Measurements from ENCODE around the gene ESM1. TPM values are rescaled to one million over a fixed set of nuclear protein-coding genes. Genes with fewer than 3 reads are reported as not detected.

ESM1 gene
- total RNA-seq, 1 experiment from 2014 or later, result not detected

DNA sequence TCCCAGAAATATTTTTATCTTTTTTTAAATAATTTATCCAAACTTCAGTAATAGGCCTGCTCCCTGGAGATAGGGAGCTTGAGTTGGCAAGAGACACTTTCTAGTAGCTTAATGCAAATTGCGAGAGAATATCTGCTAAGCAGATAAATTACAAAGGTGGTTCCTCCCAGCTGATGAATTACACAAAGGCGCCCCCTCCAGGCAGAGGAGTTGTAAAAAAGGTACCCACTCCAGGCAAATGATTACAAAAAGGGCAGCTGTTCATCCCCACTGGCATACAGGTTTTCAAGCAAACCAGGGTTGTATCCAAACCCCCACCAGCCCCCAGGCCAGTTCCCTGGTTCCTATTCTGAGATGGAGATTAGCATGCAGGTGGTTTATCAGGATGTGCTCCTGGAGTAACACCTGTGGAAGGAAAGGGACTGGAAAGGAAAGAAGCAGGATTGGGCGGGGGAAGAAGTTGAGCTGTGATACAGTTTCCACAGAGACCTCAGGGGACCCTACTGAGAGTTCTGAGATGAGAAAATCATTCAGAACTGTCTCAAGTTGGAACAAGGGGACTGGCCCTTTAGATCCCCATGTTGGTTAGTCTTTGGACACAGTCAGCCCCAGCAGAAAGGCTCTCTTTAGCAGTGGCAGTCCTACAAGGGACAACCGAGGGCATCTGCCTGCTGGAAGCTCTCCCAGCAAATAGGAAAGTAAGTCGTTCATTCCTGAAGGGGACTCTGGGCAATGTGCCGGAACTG lies 25.5 kb downstream of the ESM1 start:
- intact Hi-C loops (cut with micrococcal nuclease; ENCODE audit: unreplicated experiment), result no loop called here
- H3K27me3 ChIP-seq (ENCODE audit: control insufficient read depth, insufficient read depth, low read length), result peaks cover 4% of the 10 kb centered on the region
- CTCF ChIA-PET, result interaction anchor here (1.3 kb wide), 1 partner anchor 16 kb away, joined by 5 read pairs; no protein-coding TSS in a partner anchor

GRCh38 chr5:54956922-54957321 lies 28.5 kb downstream of the ESM1 start:
- DNase-seq (ENCODE audit: low read depth, low spot score), result no peak
- in situ Hi-C loops (cut with HindIII; ENCODE audit: low pct_unique_long_range_greater_than_20kb, low sequenced_read_pairs), result no loop called here
- ChIA-PET POLR2A (no interaction called here), CTCF (no interaction called here)
- Histone ChIP-seq H3K27me3 (ENCODE audit: control insufficient read depth, insufficient read depth, low read length) (peaks cover 4% of the 10 kb centered on the region; the same call in 1 of the 2 replicates), H3K36me3 (ENCODE audit: control insufficient read depth, insufficient read depth, low read length) (no peaks in the 10 kb centered on the region), H3K9me3 (ENCODE audit: control insufficient read depth, insufficient read depth, low read depth, low read length) (no peaks in the 10 kb centered on the region), H3K4me1 (ENCODE audit: control insufficient read depth, insufficient read depth, low read length) (no peaks in the 10 kb centered on the region), H3K4me3 (ENCODE audit: low read depth in 2 of 2, low read length in 2 of 2) (no peak overlapping the region), H3K27ac (ENCODE audit: low read length) (no peak overlapping the region)
- no peak for ATAC-seq
- TF ChIP-seq REST (IDR thresholded peaks at IDR 0.05; ENCODE audit: insufficient read depth in 1 of 2, low read depth in 2 of 2, low read length in 1 of 2) (no peak), TCF7L2 (IDR thresholded peaks at IDR 0.05; ENCODE audit: low read depth, low read length) (no peak), POLR2AphosphoS5 (IDR thresholded peaks at IDR 0.05; ENCODE audit: low read depth, low read length) (no peak), SIN3A (IDR thresholded peaks at IDR 0.05; ENCODE audit: borderline replicate concordance, insufficient read depth, low read depth, low read length) (no peak)
- TF ChIP-seq, protein P1, sequence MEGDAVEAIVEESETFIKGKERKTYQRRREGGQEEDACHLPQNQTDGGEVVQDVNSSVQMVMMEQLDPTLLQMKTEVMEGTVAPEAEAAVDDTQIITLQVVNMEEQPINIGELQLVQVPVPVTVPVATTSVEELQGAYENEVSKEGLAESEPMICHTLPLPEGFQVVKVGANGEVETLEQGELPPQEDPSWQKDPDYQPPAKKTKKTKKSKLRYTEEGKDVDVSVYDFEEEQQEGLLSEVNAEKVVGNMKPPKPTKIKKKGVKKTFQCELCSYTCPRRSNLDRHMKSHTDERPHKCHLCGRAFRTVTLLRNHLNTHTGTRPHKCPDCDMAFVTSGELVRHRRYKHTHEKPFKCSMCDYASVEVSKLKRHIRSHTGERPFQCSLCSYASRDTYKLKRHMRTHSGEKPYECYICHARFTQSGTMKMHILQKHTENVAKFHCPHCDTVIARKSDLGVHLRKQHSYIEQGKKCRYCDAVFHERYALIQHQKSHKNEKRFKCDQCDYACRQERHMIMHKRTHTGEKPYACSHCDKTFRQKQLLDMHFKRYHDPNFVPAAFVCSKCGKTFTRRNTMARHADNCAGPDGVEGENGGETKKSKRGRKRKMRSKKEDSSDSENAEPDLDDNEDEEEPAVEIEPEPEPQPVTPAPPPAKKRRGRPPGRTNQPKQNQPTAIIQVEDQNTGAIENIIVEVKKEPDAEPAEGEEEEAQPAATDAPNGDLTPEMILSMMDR (IDR thresholded peaks at IDR 0.05), result no peak
- intact Hi-C loops (cut with micrococcal nuclease; ENCODE audit: unreplicated experiment), result no loop called here
- BruUV-seq (replicated peaks), result no TSS peak

More for the DNA sequence above, 25.5 kb downstream of the ESM1 start:
- in situ Hi-C loops (cut with HindIII; ENCODE audit: low pct_unique_long_range_greater_than_20kb, low sequenced_read_pairs), result no loop called here
- BruUV-seq (replicated peaks), result no TSS peak
- POLR2A ChIA-PET, result no interaction called here
- Histone ChIP-seq H3K9me3 (ENCODE audit: control insufficient read depth, insufficient read depth, low read depth, low read length) (no peaks in the 10 kb centered on the region), H3K4me1 (ENCODE audit: control insufficient read depth, insufficient read depth, low read length) (no peaks in the 10 kb centered on the region), H3K36me3 (ENCODE audit: control insufficient read depth, insufficient read depth, low read length) (no peaks in the 10 kb centered on the region), H3K27ac (ENCODE audit: low read length) (no peak overlapping the region), H3K4me3 (ENCODE audit: low read depth in 2 of 2, low read length in 2 of 2) (no peak overlapping the region)
- no peak for DNase-seq (ENCODE audit: low read depth, low spot score)
- no peak for ATAC-seq
- TF ChIP-seq, protein P1 (IDR thresholded peaks at IDR 0.05), result peak; percentile 50
- TF ChIP-seq TCF7L2 (IDR thresholded peaks at IDR 0.05; ENCODE audit: low read depth, low read length), result no peak

All from Panc1 (cell line).